DND-41 (cell line): ENCODE measurements around the gene PI4KB.
A peak's percentile ranks its signal among the peaks of the same experiment; 100 is the strongest.

Experiments
- ATAC-seq: fragments of 200-7000 bp; cut with Tn5 transposase; 3 replicates; pipeline ENCODE4 v1.9.1; 2021; ENCODE audit warnings: low read depth; ENCODE audit not compliant: insufficient read depth
- DNase-seq: peaks from one replicate; pipeline ENCODE4 v3.0.0-alpha.2; 2020
- H2AFZ ChIP-seq: 2 replicates; pipeline ENCODE4 v1.6.0; 2012; ENCODE audit warnings: low read depth, low read length
- H3K27ac ChIP-seq: 2 replicates; pipeline ENCODE4 v1.5.1; 2012; ENCODE audit warnings: low read length, inconsistent platforms
- H3K27me3 ChIP-seq: fragments of 200-600 bp; sonication (generic); 2 replicates; pipeline ENCODE4 v1.6.0; 2012; ENCODE audit warnings: low read length, mild to moderate bottlenecking, inconsistent platforms; ENCODE audit not compliant: insufficient read depth, poor library complexity
- H3K36me3 ChIP-seq: 2 replicates; pipeline ENCODE4 v1.5.1; 2012; ENCODE audit warnings: low read length, inconsistent platforms; ENCODE audit not compliant: insufficient read depth
- H3K4me1 ChIP-seq: 2 replicates; pipeline ENCODE4 v1.5.1; 2012; ENCODE audit warnings: mild to moderate bottlenecking, low read length; ENCODE audit not compliant: insufficient read depth
- H3K4me2 ChIP-seq: 2 replicates; pipeline ENCODE4 v1.6.0; 2012; ENCODE audit warnings: mild to moderate bottlenecking, moderate library complexity, low read length, inconsistent platforms; ENCODE audit not compliant: insufficient read depth
- H3K4me3 ChIP-seq, 2 experiments: fragments of 200-600 bp in 1 of 2; shearing (Covaris generic) in 1 of 2; 2 replicates each; pipeline ENCODE4 v1.5.1; 2012 to 2016; ENCODE audit warnings: inconsistent platforms in 2 of 2, low read length in 2 of 2, mild to moderate bottlenecking in 2 of 2, low read depth in 1 of 2, moderate library complexity in 1 of 2
- H3K79me2 ChIP-seq: 2 replicates; pipeline ENCODE4 v1.6.0; 2012; ENCODE audit warnings: low read length, inconsistent platforms; ENCODE audit not compliant: insufficient read depth
- H3K9ac ChIP-seq: 2 replicates; pipeline ENCODE4 v1.6.0; 2012; ENCODE audit warnings: low read depth, mild to moderate bottlenecking, inconsistent platforms, low read length, moderate library complexity
- H3K9me3 ChIP-seq: 2 replicates; pipeline ENCODE4 v1.5.1; 2012; ENCODE audit warnings: low read length, moderate library complexity, mild to moderate bottlenecking, inconsistent platforms; ENCODE audit not compliant: insufficient read depth, severe bottlenecking
- H4K20me1 ChIP-seq: 2 replicates; pipeline ENCODE4 v1.6.0; 2012; ENCODE audit warnings: low read length; ENCODE audit not compliant: insufficient read depth
- CTCF ChIP-seq: IDR thresholded peaks from 2 replicates; pipeline ENCODE4 v1.5.1; 2012; ENCODE audit warnings: borderline replicate concordance, low read length, moderate library complexity, mild to moderate bottlenecking; ENCODE audit not compliant: poor library complexity, severe bottlenecking; ENCODE audit errors: extremely low read depth
- EZH2 ChIP-seq: IDR thresholded peaks from 3 replicates; pipeline ENCODE4 v1.6.1; 2012; ENCODE audit warnings: borderline replicate concordance, low read depth, mild to moderate bottlenecking, moderate library complexity, low read length, inconsistent platforms; ENCODE audit not compliant: severe bottlenecking

PI4KB gene

GRCh38 chr1:151309811-151310323 lies 17.3 kb downstream of the PI4KB start:
- H3K9me3 ChIP-seq = no peaks in the 10 kb centered on the region
- DNase-seq = no peak
- H3K79me2 ChIP-seq = peaks cover 6% of the 10 kb centered on the region; the same call in 1 of the 2 replicates
- peaks cover 9% of the 10 kb centered on the region for H4K20me1 ChIP-seq
- peaks cover 97% of the 10 kb centered on the region for H3K36me3 ChIP-seq
- no peak for ATAC-seq
- no peak overlapping the region for H3K4me2 ChIP-seq
- H3K9ac ChIP-seq = no peak overlapping the region
- H2AFZ ChIP-seq = no peak overlapping the region
- H3K4me1 ChIP-seq = no peaks in the 10 kb centered on the region
- no peak overlapping the region for H3K27ac ChIP-seq
- no peaks in the 10 kb centered on the region for H3K27me3 ChIP-seq
- TF ChIP-seq EZH2 = no peak
- no peak overlapping the region for H3K4me3 ChIP-seq

- ATAC-seq (no peak), DNase-seq (no peak)
- Histone ChIP-seq H4K20me1 (peaks cover 15% of the 10 kb centered on the region), H3K4me3 (no peak overlapping the region), H3K4me2 (no peak overlapping the region), H3K36me3 (peaks cover 91% of the 10 kb centered on the region), H2AFZ (no peak overlapping the region), H3K9ac (no peak overlapping the region), H3K9me3 (no peaks in the 10 kb centered on the region), H3K4me1 (no peaks in the 10 kb centered on the region), H3K27me3 (no peaks in the 10 kb centered on the region), H3K27ac (no peak overlapping the region), H3K79me2 (no peaks in the 10 kb centered on the region)
- TF ChIP-seq CTCF (no peak), EZH2 (no peak)
These were observed 32.3 kb downstream of the PI4KB start for GRCh38 chr1:151294742-151295462.

- Histone ChIP-seq H3K27me3 (no peaks in the 10 kb centered on the region), H3K4me3 (no peak overlapping the region), H3K79me2 (no peaks in the 10 kb centered on the region), H3K36me3 (peaks cover 91% of the 10 kb centered on the region), H4K20me1 (peaks cover 27% of the 10 kb centered on the region), H3K9ac (no peak overlapping the region), H3K27ac (no peak overlapping the region), H3K4me1 (no peaks in the 10 kb centered on the region), H3K9me3 (no peaks in the 10 kb centered on the region), H2AFZ (no peak overlapping the region), H3K4me2 (no peak overlapping the region)
- TF ChIP-seq CTCF = no peak
- no peak for TF ChIP-seq EZH2
- no peak for DNase-seq
- no peak; the same call in 2 of the 3 replicates for ATAC-seq
These were observed 34.1 kb downstream of the PI4KB start for GRCh38 chr1:151293093-151293492.

GRCh38 chr1:151292207-151293030 lies 34.8 kb downstream of the PI4KB start:
- TF ChIP-seq EZH2 (no peak), CTCF (peak; percentile 14)
- Histone ChIP-seq H3K27me3 (no peaks in the 10 kb centered on the region), H3K9ac (no peak overlapping the region), H3K36me3 (peaks cover 91% of the 10 kb centered on the region), H2AFZ (no peak overlapping the region), H3K79me2 (peaks cover 1% of the 10 kb centered on the region; the same call in 1 of the 2 replicates), H3K4me1 (no peaks in the 10 kb centered on the region), H4K20me1 (peaks cover 34% of the 10 kb centered on the region), H3K27ac (no peak overlapping the region), H3K9me3 (no peaks in the 10 kb centered on the region), H3K4me3 (no peak overlapping the region), H3K4me2 (no peak overlapping the region)
- DNase-seq (peak; percentile 33), ATAC-seq (peak; percentile 37)
